Nephron (organoid): ENCODE data around the gene PCNX1.

Source experiments
- H3K27ac Mint-ChIP-seq, 3 experiments: 2 replicates each; pipeline ENCODE4 v1.8.0; 2020; ENCODE audit warnings: mixed read lengths in 3 of 3, mild to moderate bottlenecking in 2 of 3, moderate library complexity in 1 of 3
- H3K27me3 Mint-ChIP-seq: 2 replicates; pipeline ENCODE4 v1.8.0; 2021; ENCODE audit warnings: low read depth, mild to moderate bottlenecking, moderate library complexity, mixed read lengths
- H3K36me3 Mint-ChIP-seq: 2 replicates; pipeline ENCODE4 v1.8.0; 2020; ENCODE audit warnings: low read depth, mixed read lengths
- H3K4me1 Mint-ChIP-seq: 2 replicates; pipeline ENCODE4 v1.8.0; 2020; ENCODE audit warnings: mixed read lengths
- H3K4me3 Mint-ChIP-seq, 3 experiments: 2 replicates each; pipeline ENCODE4 v1.8.0; 2020; ENCODE audit warnings: mild to moderate bottlenecking in 3 of 3, mixed read lengths in 3 of 3, moderate library complexity in 2 of 3
- H3K9me3 Mint-ChIP-seq: 2 replicates; pipeline ENCODE4 v1.8.0; 2020; ENCODE audit warnings: mixed read lengths
- TF ChIP-seq, protein P1 (sequence below), 3 experiments: fragments of 200-600 bp; sonication (generic); IDR thresholded peaks; one replicate each; pipeline ENCODE4 v1.5.0; 2021; ENCODE audit warnings: antibody characterized with exemption in 3 of 3; ENCODE audit not compliant: unreplicated experiment in 3 of 3

The PCNX1 gene

DNA sequence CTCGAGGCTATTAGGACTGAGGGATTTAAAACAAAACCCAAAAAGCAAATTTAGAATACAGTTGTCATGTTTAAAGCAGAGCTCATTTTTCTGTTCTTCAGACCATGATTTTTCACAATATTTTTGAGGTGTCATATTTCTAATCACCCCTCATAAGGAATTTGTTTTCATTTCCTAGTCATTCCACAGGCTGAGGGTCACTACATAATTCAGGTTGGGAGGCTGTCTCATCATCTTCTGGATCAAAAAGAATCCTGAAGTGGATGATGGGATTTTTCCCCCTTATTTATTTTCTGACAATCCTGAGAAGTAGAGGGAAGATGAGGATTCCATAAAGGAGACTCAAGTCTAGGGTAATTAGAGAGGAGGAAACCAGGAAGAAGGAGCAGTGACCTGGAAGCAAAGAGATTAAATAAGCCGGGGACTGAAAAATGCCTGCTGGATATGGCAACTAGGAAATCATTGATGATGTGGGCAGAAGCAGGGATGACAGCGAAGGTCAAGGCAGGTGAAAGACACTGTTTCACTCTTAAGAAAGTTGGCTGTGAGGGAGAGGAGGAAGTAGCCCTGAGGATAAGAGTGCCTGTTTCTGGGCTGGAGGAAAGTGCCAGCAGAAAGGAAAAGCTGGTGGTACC is 9.0 kb upstream of the PCNX1 start:
- Mint-ChIP-seq H3K36me3 (no peaks in the 10 kb centered on the region), H3K27me3 (peaks cover 6% of the 10 kb centered on the region), H3K9me3 (no peaks in the 10 kb centered on the region), H3K27ac (peak overlapping the region in 2 of 3 experiments; percentile 7 to 17), H3K4me3 (no peak overlapping the region), H3K4me1 (peaks cover 6% of the 10 kb centered on the region)
- TF ChIP-seq, protein P1, sequence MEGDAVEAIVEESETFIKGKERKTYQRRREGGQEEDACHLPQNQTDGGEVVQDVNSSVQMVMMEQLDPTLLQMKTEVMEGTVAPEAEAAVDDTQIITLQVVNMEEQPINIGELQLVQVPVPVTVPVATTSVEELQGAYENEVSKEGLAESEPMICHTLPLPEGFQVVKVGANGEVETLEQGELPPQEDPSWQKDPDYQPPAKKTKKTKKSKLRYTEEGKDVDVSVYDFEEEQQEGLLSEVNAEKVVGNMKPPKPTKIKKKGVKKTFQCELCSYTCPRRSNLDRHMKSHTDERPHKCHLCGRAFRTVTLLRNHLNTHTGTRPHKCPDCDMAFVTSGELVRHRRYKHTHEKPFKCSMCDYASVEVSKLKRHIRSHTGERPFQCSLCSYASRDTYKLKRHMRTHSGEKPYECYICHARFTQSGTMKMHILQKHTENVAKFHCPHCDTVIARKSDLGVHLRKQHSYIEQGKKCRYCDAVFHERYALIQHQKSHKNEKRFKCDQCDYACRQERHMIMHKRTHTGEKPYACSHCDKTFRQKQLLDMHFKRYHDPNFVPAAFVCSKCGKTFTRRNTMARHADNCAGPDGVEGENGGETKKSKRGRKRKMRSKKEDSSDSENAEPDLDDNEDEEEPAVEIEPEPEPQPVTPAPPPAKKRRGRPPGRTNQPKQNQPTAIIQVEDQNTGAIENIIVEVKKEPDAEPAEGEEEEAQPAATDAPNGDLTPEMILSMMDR (IDR thresholded peaks at IDR 0.05; ENCODE audit: unreplicated experiment in 3 of 3): no peak

DNA sequence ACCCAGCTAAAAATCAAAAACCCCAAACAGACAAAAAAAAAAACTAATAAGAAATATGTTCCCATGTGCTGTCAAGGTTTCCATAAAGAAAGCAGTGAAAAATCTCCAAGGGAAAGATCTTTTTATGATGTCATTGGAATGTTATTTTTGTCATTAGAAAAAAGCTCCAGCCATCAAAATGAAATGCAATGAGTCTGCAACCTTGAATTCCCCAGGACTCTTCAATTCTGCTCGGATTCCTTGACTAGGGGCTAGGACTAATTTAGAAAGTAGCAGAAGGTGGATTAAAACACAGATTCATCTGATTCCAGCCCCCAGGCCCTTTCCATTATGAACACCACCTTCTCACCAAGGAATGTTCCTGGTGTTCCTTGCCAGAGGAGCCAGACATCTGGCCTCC is 6.0 kb upstream of the PCNX1 start:
- TF ChIP-seq, protein P1 (IDR thresholded peaks at IDR 0.05; ENCODE audit: unreplicated experiment in 3 of 3): no peak
- Mint-ChIP-seq H3K4me3 (no peak overlapping the region), H3K9me3 (no peaks in the 10 kb centered on the region), H3K36me3 (no peaks in the 10 kb centered on the region), H3K4me1 (peaks cover 26% of the 10 kb centered on the region), H3K27ac (peak overlapping the region in 1 of 3 experiments; percentile 56), H3K27me3 (peaks cover 10% of the 10 kb centered on the region)

DNA sequence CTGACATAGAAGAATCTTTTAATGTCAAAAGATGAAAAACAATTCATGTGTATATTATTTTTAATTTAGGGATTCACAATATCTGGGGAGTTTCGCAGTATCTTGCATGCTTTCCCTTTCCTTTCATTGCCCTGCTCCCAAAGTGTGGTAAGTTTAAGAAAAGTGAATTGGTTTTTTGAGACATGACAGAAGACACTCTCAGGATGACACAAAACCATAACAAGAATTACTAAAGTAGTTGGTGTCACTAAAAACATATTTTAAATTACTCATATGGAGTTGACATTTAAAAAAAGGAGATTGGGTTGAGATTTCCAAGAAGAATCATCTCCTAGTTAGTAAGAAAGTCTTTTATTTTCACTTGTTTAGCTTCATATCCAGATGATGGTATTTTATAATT is 5.1 kb upstream of the PCNX1 start:
- Mint-ChIP-seq H3K27me3 (peaks cover 10% of the 10 kb centered on the region), H3K36me3 (no peaks in the 10 kb centered on the region), H3K9me3 (no peaks in the 10 kb centered on the region), H3K27ac (no peak overlapping the region), H3K4me1 (peaks cover 33% of the 10 kb centered on the region), H3K4me3 (no peak overlapping the region)
- TF ChIP-seq, protein P1 (IDR thresholded peaks at IDR 0.05; ENCODE audit: unreplicated experiment in 3 of 3): no peak

DNA sequence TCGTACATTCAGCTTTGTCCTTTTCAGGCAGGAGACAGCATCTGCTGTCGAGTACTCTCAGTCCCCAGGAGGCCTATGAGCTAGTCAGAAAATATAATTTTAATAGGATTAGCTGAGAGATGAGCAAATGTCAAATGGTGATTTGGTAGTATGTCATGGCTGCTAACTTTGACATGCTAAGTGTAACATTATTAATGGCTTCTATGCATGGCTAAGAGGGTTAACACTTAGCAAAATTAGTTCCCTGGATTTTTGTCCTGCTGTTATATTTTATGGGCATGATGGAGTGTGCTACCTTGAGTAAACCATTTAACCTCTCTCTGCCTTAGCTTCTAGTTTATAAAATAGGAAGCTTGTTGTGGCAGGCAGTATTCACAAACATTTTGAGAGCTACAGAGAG is 2.9 kb upstream of the PCNX1 start:
- Mint-ChIP-seq H3K27me3 (peaks cover 4% of the 10 kb centered on the region), H3K27ac (peak overlapping the region; percentile 13 to 66 (median 17)), H3K4me1 (peaks cover 37% of the 10 kb centered on the region), H3K9me3 (no peaks in the 10 kb centered on the region), H3K4me3 (peak overlapping the region in 1 of 3 experiments; percentile 37), H3K36me3 (no peaks in the 10 kb centered on the region)
- TF ChIP-seq, protein P1 (IDR thresholded peaks at IDR 0.05; ENCODE audit: unreplicated experiment in 3 of 3): no peak

DNA sequence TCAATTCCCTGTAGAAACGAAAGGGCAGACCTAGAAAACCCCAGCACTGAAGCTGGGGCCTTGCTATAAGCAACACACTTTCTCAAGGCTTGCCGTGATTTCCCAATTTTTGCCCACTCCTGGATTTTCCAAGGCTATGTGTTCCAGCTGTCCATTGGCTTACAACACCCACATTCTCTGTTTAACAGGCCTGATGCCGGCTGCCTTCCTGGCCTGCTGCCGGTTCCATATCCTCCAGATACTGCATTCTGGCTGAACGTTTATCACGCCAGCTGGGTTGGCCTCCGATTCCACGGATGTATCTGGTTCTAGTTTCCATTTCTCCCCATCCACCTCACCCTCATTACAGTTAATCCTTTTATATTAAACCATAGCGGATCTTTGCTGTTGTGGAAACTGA is 2.0 kb upstream of the PCNX1 start:
- TF ChIP-seq, protein P1 (IDR thresholded peaks at IDR 0.05; ENCODE audit: unreplicated experiment in 3 of 3): no peak
- Mint-ChIP-seq H3K27ac (peak overlapping the region; percentile 13 to 91 (median 81)), H3K4me3 (peak overlapping the region; percentile 37 to 54 (median 39)), H3K27me3 (peaks cover 4% of the 10 kb centered on the region), H3K36me3 (no peaks in the 10 kb centered on the region), H3K4me1 (peaks cover 45% of the 10 kb centered on the region), H3K9me3 (no peaks in the 10 kb centered on the region)

DNA sequence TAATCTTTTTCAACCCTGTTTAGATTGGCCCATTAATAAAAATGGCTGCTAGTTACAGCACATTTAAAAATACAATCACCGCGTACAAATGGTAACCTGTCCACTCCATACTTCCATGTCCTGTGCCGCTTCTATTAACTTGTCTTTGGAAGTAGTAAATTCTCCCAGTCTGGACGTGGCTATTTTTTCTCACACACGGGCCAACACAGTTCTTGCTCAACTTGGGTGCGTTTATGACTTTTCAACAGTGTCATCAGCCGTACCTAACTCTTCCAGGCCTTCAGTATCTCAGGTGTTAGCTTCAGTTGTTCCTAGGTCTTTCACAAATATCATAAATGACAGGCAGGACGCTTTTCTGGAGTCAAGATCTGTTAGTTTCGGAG is 475 bp upstream of the PCNX1 start:
- Mint-ChIP-seq H3K27me3 (peaks cover 4% of the 10 kb centered on the region), H3K9me3 (no peaks in the 10 kb centered on the region), H3K4me3 (peak overlapping the region; percentile 82 to 87 (median 83)), H3K4me1 (peaks cover 58% of the 10 kb centered on the region), H3K36me3 (no peaks in the 10 kb centered on the region), H3K27ac (peak overlapping the region; percentile 89 to 97 (median 96))
- TF ChIP-seq, protein P1 (IDR thresholded peaks at IDR 0.05; ENCODE audit: unreplicated experiment in 3 of 3): no peak
